Measurements from ENCODE around the gene ERVW-1.

The ERVW-1 gene

DNA sequence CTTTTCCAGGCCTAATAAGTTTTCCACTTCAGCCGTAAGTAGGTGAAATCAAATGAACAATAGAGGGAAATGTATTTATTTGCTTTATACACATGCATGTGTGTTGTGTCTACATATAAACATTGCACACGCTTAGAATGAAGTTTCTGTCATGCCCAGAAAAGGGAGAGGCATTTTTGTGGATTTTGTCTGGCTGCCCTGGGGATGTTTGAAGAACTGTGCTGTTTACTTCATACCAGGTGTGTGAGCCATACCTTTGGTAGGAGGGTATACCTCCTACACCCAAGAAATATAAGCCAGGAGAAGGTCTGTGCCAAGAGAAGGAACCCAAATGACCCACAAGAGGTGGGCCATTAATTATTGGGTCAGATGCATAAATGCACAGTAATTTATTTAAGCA is 17.6 kb downstream of the ERVW-1 start:
- Histone ChIP-seq H3K9me3 (ENCODE audit: control insufficient read depth, insufficient read depth, low read depth, low read length) (no peaks in the 10 kb centered on the region), H3K4me3 (ENCODE audit: low read depth, low read length) (no peak overlapping the region), H3K36me3 (ENCODE audit: control insufficient read depth in 2 of 2, insufficient read depth in 1 of 2, low read length in 2 of 2) (peaks cover 9 to 21% of the 10 kb centered on the region in 2 experiments), H3K27ac (ENCODE audit: extremely low read depth, low read depth, low read length) (no peak overlapping the region), H3K4me1 (ENCODE audit: control insufficient read depth, insufficient read depth, low read length) (no peaks in the 10 kb centered on the region)
- TF ChIP-seq ZNF248 (tag by site-specific recombination; IDR thresholded peaks at IDR 0.05), result no peak
- no peak for TF ChIP-seq MZF1 (tag by site-specific recombination; IDR thresholded peaks at IDR 0.05; ENCODE audit: borderline replicate concordance)
- no peak for TF ChIP-seq ZNF214 (tag by site-specific recombination; IDR thresholded peaks at IDR 0.05; ENCODE audit: borderline replicate concordance)
- no peak for TF ChIP-seq ZBTB7A (tag by site-specific recombination; IDR thresholded peaks at IDR 0.05; ENCODE audit: low read depth)
- TF ChIP-seq YY1 (tag by site-specific recombination; IDR thresholded peaks at IDR 0.05), result no peak
- TF ChIP-seq ZNF266 (tag by site-specific recombination; IDR thresholded peaks at IDR 0.05; ENCODE audit: low read depth), result no peak
- TF ChIP-seq ZNF600 (tag by site-specific recombination; IDR thresholded peaks at IDR 0.05), result no peak
- TF ChIP-seq, protein P1, sequence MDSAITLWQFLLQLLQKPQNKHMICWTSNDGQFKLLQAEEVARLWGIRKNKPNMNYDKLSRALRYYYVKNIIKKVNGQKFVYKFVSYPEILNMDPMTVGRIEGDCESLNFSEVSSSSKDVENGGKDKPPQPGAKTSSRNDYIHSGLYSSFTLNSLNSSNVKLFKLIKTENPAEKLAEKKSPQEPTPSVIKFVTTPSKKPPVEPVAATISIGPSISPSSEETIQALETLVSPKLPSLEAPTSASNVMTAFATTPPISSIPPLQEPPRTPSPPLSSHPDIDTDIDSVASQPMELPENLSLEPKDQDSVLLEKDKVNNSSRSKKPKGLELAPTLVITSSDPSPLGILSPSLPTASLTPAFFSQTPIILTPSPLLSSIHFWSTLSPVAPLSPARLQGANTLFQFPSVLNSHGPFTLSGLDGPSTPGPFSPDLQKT (IDR thresholded peaks at IDR 0.05; ENCODE audit: borderline replicate concordance, low read depth, low read length), result no peak
- TF ChIP-seq ZNF140 (tag by site-specific recombination; IDR thresholded peaks at IDR 0.05), result no peak
- no peak for TF ChIP-seq ZFP69B (tag by site-specific recombination; IDR thresholded peaks at IDR 0.05)
- no peak for TF ChIP-seq ZNF157 (tag by site-specific recombination; IDR thresholded peaks at IDR 0.05)
- no peak for TF ChIP-seq ZNF19 (tag by site-specific recombination; IDR thresholded peaks at IDR 0.05; ENCODE audit: low read depth)
- TF ChIP-seq ZNF239 (tag by site-specific recombination; IDR thresholded peaks at IDR 0.05), result no peak
- TF ChIP-seq ZNF776 (tag by site-specific recombination; IDR thresholded peaks at IDR 0.05; ENCODE audit: borderline replicate concordance), result no peak
- TF ChIP-seq ZNF114 (tag by site-specific recombination; IDR thresholded peaks at IDR 0.05), result no peak
- TF ChIP-seq ZNF37A (tag by site-specific recombination; IDR thresholded peaks at IDR 0.05), result no peak
- TF ChIP-seq, protein P2, sequence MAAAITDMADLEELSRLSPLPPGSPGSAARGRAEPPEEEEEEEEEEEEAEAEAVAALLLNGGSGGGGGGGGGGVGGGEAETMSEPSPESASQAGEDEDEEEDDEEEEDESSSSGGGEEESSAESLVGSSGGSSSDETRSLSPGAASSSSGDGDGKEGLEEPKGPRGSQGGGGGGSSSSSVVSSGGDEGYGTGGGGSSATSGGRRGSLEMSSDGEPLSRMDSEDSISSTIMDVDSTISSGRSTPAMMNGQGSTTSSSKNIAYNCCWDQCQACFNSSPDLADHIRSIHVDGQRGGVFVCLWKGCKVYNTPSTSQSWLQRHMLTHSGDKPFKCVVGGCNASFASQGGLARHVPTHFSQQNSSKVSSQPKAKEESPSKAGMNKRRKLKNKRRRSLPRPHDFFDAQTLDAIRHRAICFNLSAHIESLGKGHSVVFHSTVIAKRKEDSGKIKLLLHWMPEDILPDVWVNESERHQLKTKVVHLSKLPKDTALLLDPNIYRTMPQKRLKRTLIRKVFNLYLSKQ (tag by site-specific recombination; IDR thresholded peaks at IDR 0.05; ENCODE audit: borderline replicate concordance), result no peak
- no peak for TF ChIP-seq ZNF416 (tag by site-specific recombination; IDR thresholded peaks at IDR 0.05)
- TF ChIP-seq KLF10 (tag by site-specific recombination; IDR thresholded peaks at IDR 0.05), result no peak
- ChIA-PET CTCF (interaction anchor here (0.7 to 3.0 kb wide), 10 partner anchors 9 to 676 kb away, joined by 3 to 29 read pairs (median 6); partner anchors contain the start of gene GATAD1), POLR2A (no interaction called here)

DNA sequence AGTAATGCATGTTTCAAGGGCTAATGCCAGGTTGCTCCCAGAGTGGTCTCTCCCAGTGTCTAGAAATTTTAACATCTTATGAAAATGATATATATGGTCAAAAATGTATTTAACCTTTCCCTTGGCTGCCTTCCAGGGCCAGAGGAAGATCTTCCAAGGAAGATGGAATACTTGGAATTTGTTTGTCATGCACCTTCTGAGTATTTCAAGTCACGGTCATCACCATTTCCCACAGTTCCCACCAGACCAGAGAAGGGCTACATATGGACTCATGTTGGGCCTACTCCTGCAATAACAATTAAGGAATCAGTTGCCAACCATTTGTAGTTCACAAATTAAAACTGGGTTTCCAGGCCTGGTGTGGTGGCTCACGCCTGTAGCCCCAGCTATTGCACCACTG is 21.5 kb downstream of the ERVW-1 start:
- TF ChIP-seq, protein P3, sequence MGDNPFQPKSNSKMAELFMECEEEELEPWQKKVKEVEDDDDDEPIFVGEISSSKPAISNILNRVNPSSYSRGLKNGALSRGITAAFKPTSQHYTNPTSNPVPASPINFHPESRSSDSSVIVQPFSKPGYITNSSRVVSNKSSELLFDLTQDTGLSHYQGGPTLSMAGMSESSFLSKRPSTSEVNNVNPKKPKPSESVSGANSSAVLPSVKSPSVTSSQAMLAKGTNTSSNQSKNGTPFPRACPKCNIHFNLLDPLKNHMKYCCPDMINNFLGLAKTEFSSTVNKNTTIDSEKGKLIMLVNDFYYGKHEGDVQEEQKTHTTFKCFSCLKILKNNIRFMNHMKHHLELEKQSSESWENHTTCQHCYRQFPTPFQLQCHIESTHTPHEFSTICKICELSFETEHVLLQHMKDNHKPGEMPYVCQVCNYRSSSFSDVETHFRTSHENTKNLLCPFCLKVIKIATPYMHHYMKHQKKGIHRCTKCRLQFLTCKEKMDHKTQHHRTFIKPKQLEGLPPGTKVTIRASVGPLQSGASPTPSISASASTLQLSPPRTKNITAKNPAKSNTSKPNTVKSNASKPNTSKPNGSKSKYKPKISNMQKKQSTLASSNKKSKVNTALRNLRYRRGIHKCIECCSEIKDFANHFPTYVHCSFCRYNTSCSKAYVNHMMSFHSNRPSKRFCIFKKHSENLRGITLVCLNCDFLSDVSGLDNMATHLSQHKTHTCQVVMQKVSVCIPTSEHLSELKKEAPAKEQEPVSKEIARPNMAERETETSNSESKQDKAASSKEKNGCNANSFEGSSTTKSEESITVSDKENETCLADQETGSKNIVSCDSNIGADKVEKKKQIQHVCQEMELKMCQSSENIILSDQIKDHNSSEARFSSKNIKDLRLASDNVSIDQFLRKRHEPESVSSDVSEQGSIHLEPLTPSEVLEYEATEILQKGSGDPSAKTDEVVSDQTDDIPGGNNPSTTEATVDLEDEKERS (tag by site-specific recombination; IDR thresholded peaks at IDR 0.05), result no peak
- TF ChIP-seq ZNF510 (tag by site-specific recombination; IDR thresholded peaks at IDR 0.05; ENCODE audit: insufficient replicate concordance) (no peak), ZSCAN23 (tag by site-specific recombination; IDR thresholded peaks at IDR 0.05) (no peak), ZNF530 (tag by site-specific recombination; IDR thresholded peaks at IDR 0.05; ENCODE audit: low read depth) (no peak), ZFP69B (tag by site-specific recombination; IDR thresholded peaks at IDR 0.05) (no peak), ZNF792 (tag by site-specific recombination; IDR thresholded peaks at IDR 0.05) (no peak), ZNF791 (tag by site-specific recombination; IDR thresholded peaks at IDR 0.05) (no peak)
- ChIA-PET POLR2A (no interaction called here), CTCF (interaction anchor here (0.7 kb wide), 2 partner anchors 51 to 1294 kb away, joined by 3 read pairs; no protein-coding TSS in a partner anchor)
- H3K9me3 ChIP-seq (ENCODE audit: control insufficient read depth, insufficient read depth, low read depth, low read length), result no peaks in the 10 kb centered on the region
- H3K27ac ChIP-seq (ENCODE audit: extremely low read depth, low read depth, low read length), result no peak overlapping the region
- H3K4me1 ChIP-seq (ENCODE audit: control insufficient read depth, insufficient read depth, low read length), result no peaks in the 10 kb centered on the region
- H3K36me3 ChIP-seq (ENCODE audit: control insufficient read depth in 2 of 2, insufficient read depth in 1 of 2, low read length in 2 of 2), result peaks cover 32 to 60% of the 10 kb centered on the region in 2 experiments
- H3K4me3 ChIP-seq (ENCODE audit: low read depth, low read length), result no peak overlapping the region

Measured in HEK293 (cell line).